PFSK-1 (cell line): ENCODE data around the gene FCRL6.

Experiments
- FOXP2 ChIP-seq: optimal IDR thresholded peaks from 2 replicates; pipeline ENCODE3; 2011; ENCODE audit warnings: borderline replicate concordance, control low read depth, inconsistent platforms; ENCODE audit not compliant: insufficient read depth; ENCODE audit errors: extremely low read length, extremely low read depth
- POLR2AphosphoS5 ChIP-seq: IDR thresholded peaks from 2 replicates; pipeline ENCODE4 v1.6.1; 2012; ENCODE audit warnings: low read depth, mild to moderate bottlenecking, control low read depth, low read length, moderate library complexity
- SIN3A ChIP-seq: IDR thresholded peaks from 2 replicates; pipeline ENCODE4 v1.6.1; 2012; ENCODE audit warnings: mild to moderate bottlenecking, low read length, moderate library complexity, borderline replicate concordance; ENCODE audit not compliant: insufficient read depth
- TAF1 ChIP-seq: IDR thresholded peaks from 2 replicates; pipeline ENCODE4 v1.6.1; 2012; ENCODE audit warnings: low read length, control low read depth, borderline replicate concordance; ENCODE audit not compliant: insufficient read depth
- TF ChIP-seq, protein P1 (sequence below), 2 experiments: IDR thresholded peaks; 2 replicates each; pipeline versions ENCODE4 v1.6.1 to v1.8.0; 2011 to 2012; ENCODE audit warnings: low read depth in 2 of 2, low read length in 2 of 2, control low read depth in 1 of 2, inconsistent platforms in 1 of 2, mild to moderate bottlenecking in 1 of 2, moderate library complexity in 1 of 2; ENCODE audit not compliant: insufficient read depth in 1 of 2

The FCRL6 gene

GRCh38 chr1:159828581-159829272 is 26.6 kb downstream of the FCRL6 start:
- TF ChIP-seq FOXP2 (no peak), SIN3A (no peak)

DNA sequence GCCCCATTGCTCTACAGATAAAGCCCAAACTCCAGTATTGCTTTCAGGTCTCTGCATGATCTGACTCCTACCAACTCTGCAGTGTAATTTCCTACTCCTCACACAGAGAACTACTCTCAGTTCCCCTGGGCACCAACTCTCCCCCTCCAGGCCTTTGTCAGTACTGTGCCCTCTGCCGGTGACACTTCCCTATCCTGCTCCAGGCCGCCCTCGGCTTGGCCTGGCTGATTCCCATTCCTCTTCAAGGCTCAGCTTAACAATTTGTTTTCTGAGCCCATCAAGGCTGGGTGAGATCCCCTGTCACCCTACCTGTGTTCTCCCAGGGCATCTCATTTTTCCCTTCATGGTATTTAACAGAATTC is 27.1 kb downstream of the FCRL6 start:
- TF ChIP-seq POLR2AphosphoS5 (no peak), SIN3A (no peak), TAF1 (no peak), FOXP2 (no peak)
- TF ChIP-seq, protein P1, sequence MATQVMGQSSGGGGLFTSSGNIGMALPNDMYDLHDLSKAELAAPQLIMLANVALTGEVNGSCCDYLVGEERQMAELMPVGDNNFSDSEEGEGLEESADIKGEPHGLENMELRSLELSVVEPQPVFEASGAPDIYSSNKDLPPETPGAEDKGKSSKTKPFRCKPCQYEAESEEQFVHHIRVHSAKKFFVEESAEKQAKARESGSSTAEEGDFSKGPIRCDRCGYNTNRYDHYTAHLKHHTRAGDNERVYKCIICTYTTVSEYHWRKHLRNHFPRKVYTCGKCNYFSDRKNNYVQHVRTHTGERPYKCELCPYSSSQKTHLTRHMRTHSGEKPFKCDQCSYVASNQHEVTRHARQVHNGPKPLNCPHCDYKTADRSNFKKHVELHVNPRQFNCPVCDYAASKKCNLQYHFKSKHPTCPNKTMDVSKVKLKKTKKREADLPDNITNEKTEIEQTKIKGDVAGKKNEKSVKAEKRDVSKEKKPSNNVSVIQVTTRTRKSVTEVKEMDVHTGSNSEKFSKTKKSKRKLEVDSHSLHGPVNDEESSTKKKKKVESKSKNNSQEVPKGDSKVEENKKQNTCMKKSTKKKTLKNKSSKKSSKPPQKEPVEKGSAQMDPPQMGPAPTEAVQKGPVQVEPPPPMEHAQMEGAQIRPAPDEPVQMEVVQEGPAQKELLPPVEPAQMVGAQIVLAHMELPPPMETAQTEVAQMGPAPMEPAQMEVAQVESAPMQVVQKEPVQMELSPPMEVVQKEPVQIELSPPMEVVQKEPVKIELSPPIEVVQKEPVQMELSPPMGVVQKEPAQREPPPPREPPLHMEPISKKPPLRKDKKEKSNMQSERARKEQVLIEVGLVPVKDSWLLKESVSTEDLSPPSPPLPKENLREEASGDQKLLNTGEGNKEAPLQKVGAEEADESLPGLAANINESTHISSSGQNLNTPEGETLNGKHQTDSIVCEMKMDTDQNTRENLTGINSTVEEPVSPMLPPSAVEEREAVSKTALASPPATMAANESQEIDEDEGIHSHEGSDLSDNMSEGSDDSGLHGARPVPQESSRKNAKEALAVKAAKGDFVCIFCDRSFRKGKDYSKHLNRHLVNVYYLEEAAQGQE (IDR thresholded peaks at IDR 0.05; ENCODE audit: insufficient read depth in 1 of 2, low read depth in 2 of 2, low read length in 2 of 2): no peak

DNA sequence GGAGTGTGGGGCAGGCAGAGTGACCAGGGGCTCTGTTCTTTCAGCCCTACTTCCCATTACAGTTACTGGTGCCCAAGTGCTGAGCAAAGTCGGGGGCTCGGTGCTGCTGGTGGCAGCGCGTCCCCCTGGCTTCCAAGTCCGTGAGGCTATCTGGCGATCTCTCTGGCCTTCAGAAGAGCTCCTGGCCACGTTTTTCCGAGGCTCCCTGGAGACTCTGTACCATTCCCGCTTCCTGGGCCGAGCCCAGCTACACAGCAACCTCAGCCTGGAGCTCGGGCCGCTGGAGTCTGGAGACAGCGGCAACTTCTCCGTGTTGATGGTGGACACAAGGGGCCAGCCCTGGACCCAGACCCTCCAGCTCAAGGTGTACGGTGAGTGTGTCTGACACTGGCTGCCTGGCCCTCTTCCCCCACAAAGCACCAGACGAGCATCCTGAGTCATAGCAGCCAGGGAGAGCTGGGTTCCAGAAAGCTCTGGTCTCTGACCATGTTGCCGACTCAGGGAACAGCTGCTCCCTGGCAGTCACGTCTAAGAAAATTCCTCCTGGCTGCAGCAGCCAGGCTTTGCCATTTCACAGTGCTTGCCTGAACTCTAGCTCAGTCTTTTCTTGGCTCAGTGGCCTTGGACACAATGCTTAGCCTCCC is 27.8 kb downstream of the FCRL6 start:
- TF ChIP-seq FOXP2 (no peak), SIN3A (no peak), POLR2AphosphoS5 (no peak), TAF1 (no peak)
- TF ChIP-seq, protein P1 (IDR thresholded peaks at IDR 0.05; ENCODE audit: insufficient read depth in 1 of 2, low read depth in 2 of 2, low read length in 2 of 2): no peak

- TF ChIP-seq FOXP2 (no peak), SIN3A (no peak), TAF1 (no peak), POLR2AphosphoS5 (no peak)
- TF ChIP-seq, protein P1 (IDR thresholded peaks at IDR 0.05; ENCODE audit: insufficient read depth in 1 of 2, low read depth in 2 of 2, low read length in 2 of 2): no peak
Measured at GRCh38 chr1:159830722-159831121, 28.6 kb downstream of the FCRL6 start.

DNA sequence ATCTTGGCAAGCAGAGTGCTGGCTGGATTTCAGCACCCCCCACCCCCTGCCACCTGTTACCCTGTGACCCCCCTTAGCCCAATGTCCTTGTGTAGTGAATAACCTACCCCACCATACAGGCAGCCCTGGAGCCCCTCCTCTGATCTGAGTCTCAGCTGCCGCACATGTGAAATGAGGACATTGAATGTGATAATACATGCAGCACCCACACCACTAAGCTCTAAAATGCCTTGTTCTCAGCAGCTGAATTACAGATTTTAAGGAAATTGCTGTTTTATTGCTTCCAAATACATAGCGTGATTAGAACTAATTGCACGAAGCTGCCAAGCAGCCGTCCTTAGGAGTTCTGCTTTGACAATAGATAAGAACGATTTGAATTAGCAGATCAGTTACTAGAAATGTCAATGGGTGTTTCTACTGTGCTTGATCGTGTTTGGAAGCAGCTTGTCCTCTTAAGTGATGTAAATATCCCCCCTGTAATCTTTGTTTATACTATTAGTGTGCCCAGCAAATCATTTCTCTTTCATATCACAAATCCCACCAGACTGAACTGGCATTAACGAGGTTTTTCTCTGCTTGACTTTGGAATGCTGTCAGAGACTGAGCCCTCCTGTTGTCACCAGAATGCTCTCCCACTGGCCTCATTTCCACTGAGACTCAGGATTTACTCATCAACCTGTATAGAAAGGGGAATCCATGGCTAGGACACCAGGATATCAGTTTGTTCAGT is 29.4 kb downstream of the FCRL6 start:
- TF ChIP-seq FOXP2 (no peak), TAF1 (no peak), SIN3A (no peak), POLR2AphosphoS5 (no peak)
- TF ChIP-seq, protein P1 (IDR thresholded peaks at IDR 0.05; ENCODE audit: insufficient read depth in 1 of 2, low read depth in 2 of 2, low read length in 2 of 2): no peak
